Sigmoid colon (tissue), 7 donors: Measurements from ENCODE around the gene RIMS4. TPM values are rescaled to one million over a fixed set of nuclear protein-coding genes. Genes with fewer than 3 reads are reported as not detected.
A peak's percentile ranks its signal among the peaks of the same experiment; 100 is the strongest.

Source experiments
- DNase-seq: peaks from one replicate; pipeline ENCODE4 v3.0.0-alpha.2; 2019
- H3K27ac ChIP-seq, 4 donors: fragments of 200-600 bp; sonication (generic); one replicate each; pipeline ENCODE4 v1.5.1; 2016 to 2019; ENCODE audit warnings: mild to moderate bottlenecking in 1 of 4
- H3K27me3 ChIP-seq, 3 donors: fragments of 200-600 bp; sonication (generic); one replicate each; pipeline ENCODE4 v1.5.1; 2019; ENCODE audit warnings: mild to moderate bottlenecking in 1 of 3
- H3K36me3 ChIP-seq, 4 donors: fragments of 200-600 bp; sonication (generic); one replicate each; pipeline ENCODE4 v1.5.1; 2016 to 2019
- H3K4me1 ChIP-seq, 4 donors: fragments of 200-600 bp; sonication (generic); one replicate each; pipeline ENCODE4 v1.5.1; 2017 to 2019
- H3K4me3 ChIP-seq, 4 donors: fragments of 200-600 bp; sonication (generic); one replicate each; pipeline ENCODE4 v1.5.1; 2017 to 2019; ENCODE audit warnings: mild to moderate bottlenecking in 2 of 4, moderate library complexity in 1 of 4
- H3K9me3 ChIP-seq, 4 donors: fragments of 200-600 bp in 3 of 4; sonication (generic) in 3 of 4; one replicate each; pipeline versions ENCODE4 v1.5.1 to v1.6.1; 2013 to 2019
- EP300 ChIP-seq, 4 donors: sonication (generic); formaldehyde crosslinking; IDR thresholded peaks; one replicate each; pipeline ENCODE4 v1.6.1; 2017; ENCODE audit warnings: antibody characterized with exemption in 4 of 4
- POLR2A ChIP-seq, 2 donors: fragments of 450-650 bp; IDR thresholded peaks; one replicate each; pipeline ENCODE4 v1.6.1; 2016; ENCODE audit warnings: antibody characterized with exemption in 2 of 2, mild to moderate bottlenecking in 2 of 2, moderate library complexity in 2 of 2
- POLR2AphosphoS5 ChIP-seq, 4 donors: sonication (generic); formaldehyde crosslinking; IDR thresholded peaks; one replicate each; pipeline ENCODE4 v1.6.1; 2017; ENCODE audit warnings: antibody characterized with exemption in 4 of 4
- WGBS, 2 donors: extraction: QIAGEN DNeasy Blood & Tissue Kit; methylation state at CpG; one replicate each; pipeline ENCODE4 v1.1.7; 2013; 5-methylcytosine and 5-hydroxymethylcytosine counted together
- intact Hi-C: fragments of 100-400 bp; cut with DNase I; formaldehyde crosslinking; loops from one replicate; pipeline ENCODE4 v1.15.1; 2023
- polyA plus RNA-seq, 3 donors: library from polyadenylated mRNA; stranded (reverse); fragments of 200-250 nt; gene quantifications; one replicate each; pipeline ENCODE4 v1.2.3, GENCODE V29; 2013
- total RNA-seq, 4 donors: library from RNA; depleted of rRNA; stranded (reverse); fragments of >200 nt; gene quantifications; one replicate each; pipeline ENCODE4 v1.1.0, GENCODE V29; 2016
- TF ChIP-seq, protein P1 (sequence below), 4 experiments: fragments of 450-650 bp in 3 of 4; fragments of 200-600 bp in 1 of 4; IDR thresholded peaks; one replicate each; pipeline ENCODE4 v1.5.1; 2016 to 2019; ENCODE audit warnings: antibody characterized with exemption in 4 of 4, mild to moderate bottlenecking in 3 of 4, moderate library complexity in 2 of 4
- donor health status: healthy with polysubstance abuse.
- donor health status: Bipolar disorder and iron deficiency.
- donor health status: healthy.

Gene RIMS4
- total and polyA plus RNA-seq, 7 donors, result 0.14 to 2.1 (median 0.55) TPM

DNA sequence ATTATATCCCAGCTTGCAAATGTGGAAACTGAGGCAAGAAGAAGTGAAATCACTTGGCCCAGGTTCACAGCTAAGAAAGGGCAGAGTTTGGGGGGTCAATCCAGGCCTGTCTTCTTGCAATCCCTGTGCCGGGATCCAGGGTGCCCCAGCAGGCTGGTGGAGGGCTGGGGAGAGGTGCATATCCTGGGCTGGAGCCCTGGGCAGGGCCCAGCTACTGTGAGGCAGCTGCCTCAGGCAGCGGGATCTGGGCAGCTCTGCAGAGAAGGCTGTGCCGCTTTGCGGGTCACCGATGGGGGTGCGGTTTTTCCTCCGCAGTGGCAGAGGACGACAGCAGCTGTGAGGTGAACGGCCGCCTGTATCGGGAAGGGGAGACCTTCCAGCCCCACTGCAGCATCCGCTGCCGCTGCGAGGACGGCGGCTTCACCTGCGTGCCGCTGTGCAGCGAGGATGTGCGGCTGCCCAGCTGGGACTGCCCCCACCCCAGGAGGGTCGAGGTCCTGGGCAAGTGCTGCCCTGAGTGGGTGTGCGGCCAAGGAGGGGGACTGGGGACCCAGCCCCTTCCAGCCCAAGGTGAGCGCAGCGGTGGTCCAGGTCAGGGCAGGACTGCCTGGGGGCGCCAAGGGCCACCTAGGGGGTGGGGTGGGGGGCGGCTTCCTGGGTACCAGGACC lies 85.8 kb downstream of the RIMS4 start:
- intact Hi-C loops, result loop anchor here (10.0 kb wide), 1 partner anchor 410 kb away; the partner anchor contains the start of gene FITM2
- WGBS, 2 donors, result 58 to 66% methylated on average over 26 of the region's 26 CpGs
- Histone ChIP-seq H3K36me3 (no peaks in the 10 kb centered on the region), H3K9me3 (peaks cover 0 to 2% (median 0%) of the 10 kb centered on the region in 4 donors), H3K27ac (no peak overlapping the region), H3K4me1 (peaks cover 0 to 26% (median 22%) of the 10 kb centered on the region in 4 donors), H3K27me3 (no peaks in the 10 kb centered on the region), H3K4me3 (no peak overlapping the region)
- TF ChIP-seq, protein P1, sequence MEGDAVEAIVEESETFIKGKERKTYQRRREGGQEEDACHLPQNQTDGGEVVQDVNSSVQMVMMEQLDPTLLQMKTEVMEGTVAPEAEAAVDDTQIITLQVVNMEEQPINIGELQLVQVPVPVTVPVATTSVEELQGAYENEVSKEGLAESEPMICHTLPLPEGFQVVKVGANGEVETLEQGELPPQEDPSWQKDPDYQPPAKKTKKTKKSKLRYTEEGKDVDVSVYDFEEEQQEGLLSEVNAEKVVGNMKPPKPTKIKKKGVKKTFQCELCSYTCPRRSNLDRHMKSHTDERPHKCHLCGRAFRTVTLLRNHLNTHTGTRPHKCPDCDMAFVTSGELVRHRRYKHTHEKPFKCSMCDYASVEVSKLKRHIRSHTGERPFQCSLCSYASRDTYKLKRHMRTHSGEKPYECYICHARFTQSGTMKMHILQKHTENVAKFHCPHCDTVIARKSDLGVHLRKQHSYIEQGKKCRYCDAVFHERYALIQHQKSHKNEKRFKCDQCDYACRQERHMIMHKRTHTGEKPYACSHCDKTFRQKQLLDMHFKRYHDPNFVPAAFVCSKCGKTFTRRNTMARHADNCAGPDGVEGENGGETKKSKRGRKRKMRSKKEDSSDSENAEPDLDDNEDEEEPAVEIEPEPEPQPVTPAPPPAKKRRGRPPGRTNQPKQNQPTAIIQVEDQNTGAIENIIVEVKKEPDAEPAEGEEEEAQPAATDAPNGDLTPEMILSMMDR (IDR thresholded peaks at IDR 0.05), result no peak
- no peak for TF ChIP-seq POLR2AphosphoS5 (IDR thresholded peaks at IDR 0.05)
- TF ChIP-seq EP300 (IDR thresholded peaks at IDR 0.05), result no peak
- TF ChIP-seq POLR2A (IDR thresholded peaks at IDR 0.05), result no peak
- DNase-seq, result no peak

DNA sequence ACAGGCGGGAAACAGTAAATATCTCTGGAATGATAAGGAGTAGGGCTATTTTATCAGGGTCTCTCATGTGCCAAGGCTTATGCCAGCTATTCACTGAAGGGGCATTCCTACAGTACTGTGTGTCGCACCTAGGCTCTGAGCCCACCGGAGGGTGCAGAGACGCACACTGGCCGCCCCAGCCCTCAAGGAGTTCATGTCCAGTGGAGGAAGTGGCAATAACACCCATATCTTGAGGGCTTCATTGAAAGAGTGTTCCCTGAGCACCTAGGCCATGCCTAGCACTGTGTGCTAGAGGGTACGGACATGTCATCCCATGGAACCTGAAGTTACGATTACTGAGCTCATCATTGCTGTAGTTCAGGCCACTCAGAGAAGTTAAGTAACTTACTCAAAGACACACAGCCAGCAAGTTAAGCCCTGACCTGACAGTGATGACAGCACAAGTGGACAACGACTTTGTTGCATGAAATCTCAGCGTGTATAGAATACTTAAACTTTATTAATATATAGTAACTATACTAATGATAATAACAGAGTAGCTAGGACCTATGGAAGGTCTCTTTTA lies 86.5 kb downstream of the RIMS4 start:
- no peaks in the 10 kb centered on the region for H3K36me3 ChIP-seq
- H3K9me3 ChIP-seq, result peaks cover 0 to 2% (median 0%) of the 10 kb centered on the region in 4 donors
- 92 to 93% methylated on average over 9 of the region's 9 CpGs for WGBS, 2 donors
- H3K27me3 ChIP-seq, result no peaks in the 10 kb centered on the region
- no peak overlapping the region for H3K27ac ChIP-seq
- H3K4me3 ChIP-seq, result no peak overlapping the region
- H3K4me1 ChIP-seq, result peaks cover 0 to 20% (median 16%) of the 10 kb centered on the region in 4 donors
- TF ChIP-seq POLR2AphosphoS5 (IDR thresholded peaks at IDR 0.05) (no peak), POLR2A (IDR thresholded peaks at IDR 0.05) (no peak), EP300 (IDR thresholded peaks at IDR 0.05) (no peak)
- TF ChIP-seq, protein P1 (IDR thresholded peaks at IDR 0.05), result no peak
- intact Hi-C loops, result loop anchor here (10.0 kb wide), 1 partner anchor 409 kb away; the partner anchor contains the start of gene FITM2
- no peak for DNase-seq

DNA sequence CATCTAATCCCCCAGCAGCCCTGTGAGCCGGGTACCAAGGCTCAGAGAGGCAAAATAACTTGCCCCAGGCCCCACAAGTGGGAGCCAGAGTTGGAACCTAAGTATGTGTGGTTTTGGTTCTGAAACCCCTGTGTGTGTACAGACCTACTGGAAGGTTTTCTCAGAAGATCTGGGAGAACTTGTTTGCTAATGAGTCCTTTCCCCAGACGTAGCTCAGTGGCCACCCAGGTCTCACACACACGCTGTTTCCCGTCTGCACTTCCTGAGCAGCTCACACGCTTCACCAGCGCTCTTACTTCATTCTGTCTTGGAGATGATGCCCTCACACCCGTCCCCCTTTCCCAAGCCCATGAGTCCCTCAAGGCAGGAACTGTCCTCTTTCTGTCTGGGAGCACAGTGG lies 87.0 kb downstream of the RIMS4 start:
- Histone ChIP-seq H3K4me3 (no peak overlapping the region), H3K4me1 (peaks cover 0 to 16% (median 14%) of the 10 kb centered on the region in 4 donors), H3K27ac (peak overlapping the region in 1 of 4 donors; percentile 14), H3K27me3 (no peaks in the 10 kb centered on the region), H3K36me3 (no peaks in the 10 kb centered on the region), H3K9me3 (peaks cover 0 to 2% (median 0%) of the 10 kb centered on the region in 4 donors)
- DNase-seq, result no peak
- intact Hi-C loops, result loop anchor here (10.0 kb wide), 1 partner anchor 409 kb away; the partner anchor contains the start of gene FITM2
- TF ChIP-seq POLR2A (IDR thresholded peaks at IDR 0.05) (no peak), EP300 (IDR thresholded peaks at IDR 0.05) (no peak), POLR2AphosphoS5 (IDR thresholded peaks at IDR 0.05) (no peak)
- TF ChIP-seq, protein P1 (IDR thresholded peaks at IDR 0.05), result no peak
- WGBS, 2 donors, result 67 to 78% methylated on average over 7 of the region's 7 CpGs

DNA sequence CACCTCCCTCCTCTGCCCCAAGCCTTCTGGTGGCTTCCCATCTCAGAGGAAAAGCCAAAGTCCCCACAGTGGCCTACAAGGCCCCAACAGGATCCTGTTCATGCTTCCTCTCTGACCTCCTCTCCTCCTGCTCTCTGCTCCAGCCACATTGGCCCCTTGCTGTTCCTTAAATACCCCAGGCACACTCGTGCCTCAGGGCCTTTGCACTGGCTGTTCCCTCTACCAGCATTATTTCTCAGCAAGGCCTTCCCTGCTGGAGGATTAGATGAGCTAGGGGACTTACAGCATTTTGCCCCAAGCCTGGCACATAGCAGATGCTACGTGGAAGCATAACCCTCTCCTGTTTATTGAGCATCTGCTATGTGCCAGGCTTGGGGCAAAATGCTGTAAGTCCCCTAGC lies 87.4 kb downstream of the RIMS4 start:
- H3K4me3 ChIP-seq, result no peak overlapping the region
- H3K27ac ChIP-seq, result peak overlapping the region in 1 of 4 donors; percentile 14
- TF ChIP-seq POLR2A (IDR thresholded peaks at IDR 0.05) (no peak), EP300 (IDR thresholded peaks at IDR 0.05) (no peak), POLR2AphosphoS5 (IDR thresholded peaks at IDR 0.05) (no peak)
- TF ChIP-seq, protein P1 (IDR thresholded peaks at IDR 0.05), result no peak
- 79 to 87% methylated on average over 2 of the region's 2 CpGs for WGBS, 2 donors
- intact Hi-C loops, result loop anchor here (10.0 kb wide), 1 partner anchor 408 kb away; the partner anchor contains the start of gene FITM2
- H3K4me1 ChIP-seq, result peaks cover 0 to 16% (median 14%) of the 10 kb centered on the region in 4 donors
- DNase-seq, result no peak
- H3K9me3 ChIP-seq, result peaks cover 0 to 2% (median 0%) of the 10 kb centered on the region in 4 donors
- H3K36me3 ChIP-seq, result no peaks in the 10 kb centered on the region
- no peaks in the 10 kb centered on the region for H3K27me3 ChIP-seq
